ENCODE measurements around the gene RFPL3.

DNA sequence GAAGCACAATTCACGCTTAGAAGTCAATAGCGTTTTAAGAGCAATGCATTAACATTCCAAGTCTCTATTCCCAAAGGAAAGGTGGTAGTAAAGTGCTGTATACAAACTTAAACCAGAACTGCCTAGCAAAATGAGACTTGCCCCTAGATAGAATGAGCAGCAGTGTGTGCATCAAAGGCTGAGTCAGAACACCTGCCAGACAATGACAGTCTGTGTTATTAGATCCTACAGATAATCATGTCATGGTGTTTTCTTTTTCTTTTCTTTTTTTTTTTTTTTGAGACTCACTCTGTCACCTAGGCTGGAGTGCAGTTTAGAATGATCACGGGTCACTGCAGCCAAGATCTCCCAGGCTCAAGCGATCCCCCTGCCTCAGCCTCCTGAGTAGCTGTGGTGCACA, 52.8 kb downstream of the RFPL3 start:
- TF ChIP-seq CTCF (IDR thresholded peaks at IDR 0.05), result no peak
- TF ChIP-seq POLR2A (IDR thresholded peaks at IDR 0.05), result no peak
